GM19467 (cell line): ENCODE results near the gene SPATA4.

ENCODE experiments used
- ATAC-seq: cut with Tn5 transposase; IDR thresholded peaks from one replicate; pipeline ENCODE4 v1.9.1; 2021; ENCODE audit warnings: mild to moderate bottlenecking, moderate library complexity; ENCODE audit not compliant: unreplicated experiment

Gene SPATA4

DNA sequence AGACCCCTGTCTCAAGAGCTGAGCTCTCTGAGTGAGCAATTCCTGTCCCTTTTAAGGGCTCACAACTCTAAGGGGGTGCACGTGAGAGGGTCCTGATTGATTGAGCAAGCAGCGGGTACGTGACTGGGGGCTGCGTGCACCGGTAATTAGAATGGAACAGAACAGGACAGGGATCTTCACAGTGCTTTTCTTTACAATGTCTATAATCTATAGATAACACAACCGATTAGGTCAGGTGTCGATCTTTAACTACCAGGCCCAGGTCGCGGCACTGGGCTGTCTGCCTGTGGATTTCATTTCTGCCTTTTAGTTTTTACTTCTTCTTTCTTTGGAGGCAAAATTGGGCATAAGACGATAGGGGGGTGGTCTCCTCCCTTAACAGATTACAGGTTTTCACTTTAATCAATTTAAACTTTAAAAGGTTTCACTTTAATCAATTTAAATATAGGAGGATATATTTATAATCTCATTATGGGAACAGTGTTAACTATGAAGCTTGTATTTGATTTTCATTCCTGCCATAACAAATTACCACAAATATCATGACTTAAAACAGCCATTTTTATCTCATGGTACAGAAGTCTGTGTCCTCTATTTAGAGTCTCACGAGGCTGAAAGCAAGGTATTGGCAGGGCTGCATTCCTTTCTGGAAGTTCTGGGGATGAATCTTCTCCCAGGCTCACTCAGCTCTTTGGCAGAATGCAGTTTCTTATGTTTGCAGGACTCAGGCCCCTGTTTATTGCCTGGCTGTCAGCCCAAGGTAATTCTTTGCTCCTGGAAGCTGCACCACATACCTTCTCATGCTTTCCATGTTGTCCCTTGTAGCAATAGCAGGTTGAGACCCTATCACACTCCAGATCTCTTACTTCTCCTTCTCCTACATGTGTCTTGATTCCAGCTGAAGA is 5.2 kb downstream of the SPATA4 start:
- ATAC-seq = no peak

DNA sequence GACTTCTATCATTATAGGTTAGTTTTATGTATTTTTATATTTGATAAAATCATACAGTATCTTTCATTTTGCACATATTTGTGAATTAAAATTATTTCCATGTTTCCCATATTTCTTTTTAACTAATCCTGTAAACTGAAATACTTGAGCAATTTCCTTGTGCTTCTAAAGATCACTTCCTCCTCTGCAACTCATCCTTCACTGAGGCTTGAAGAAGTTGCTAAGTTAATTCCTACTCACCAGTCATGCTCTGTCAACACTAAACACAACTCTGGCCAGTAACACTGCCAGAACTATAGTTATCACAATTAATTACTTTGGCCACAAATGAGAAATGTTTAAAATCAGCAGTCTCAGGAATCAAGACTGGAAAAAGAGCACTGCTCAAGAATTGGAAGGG is 6.7 kb downstream of the SPATA4 start:
- ATAC-seq = no peak

GRCh38 chr4:176187624-176188023 is 7.8 kb downstream of the SPATA4 start:
- no peak for ATAC-seq

DNA sequence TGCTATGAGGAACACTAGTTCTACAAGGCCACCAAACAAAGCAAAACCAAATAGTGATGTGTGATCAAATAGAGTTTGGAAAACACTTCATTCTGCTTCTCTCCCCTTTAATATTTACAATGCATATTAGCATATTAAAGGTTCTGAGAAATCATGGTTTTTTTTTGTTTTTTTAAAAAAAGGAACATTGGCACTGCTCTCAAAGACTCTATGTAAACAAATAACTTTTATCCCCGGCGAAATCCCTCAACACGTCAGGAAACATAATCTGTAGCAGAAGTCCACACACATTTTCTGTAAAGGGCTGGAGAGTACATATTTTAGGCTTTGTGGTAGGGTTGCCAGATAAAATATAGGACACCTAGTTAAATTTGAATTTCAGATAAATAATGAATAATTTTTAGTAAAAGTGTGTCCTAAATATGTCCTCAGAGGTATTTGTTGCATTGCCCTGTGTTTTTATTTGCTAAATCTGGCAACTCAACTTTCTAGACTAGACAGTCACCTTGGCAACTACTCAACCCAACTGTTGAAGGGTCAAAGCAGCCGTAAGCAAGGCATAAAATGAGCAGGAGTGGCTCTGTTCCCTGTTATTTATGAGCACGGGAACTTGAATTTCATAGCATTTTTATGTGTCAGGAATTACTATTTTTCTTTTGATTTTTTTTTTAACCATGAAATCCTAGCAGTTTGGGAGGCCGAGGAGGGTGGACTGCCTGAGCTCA is 8.6 kb downstream of the SPATA4 start:
- no peak for ATAC-seq

DNA sequence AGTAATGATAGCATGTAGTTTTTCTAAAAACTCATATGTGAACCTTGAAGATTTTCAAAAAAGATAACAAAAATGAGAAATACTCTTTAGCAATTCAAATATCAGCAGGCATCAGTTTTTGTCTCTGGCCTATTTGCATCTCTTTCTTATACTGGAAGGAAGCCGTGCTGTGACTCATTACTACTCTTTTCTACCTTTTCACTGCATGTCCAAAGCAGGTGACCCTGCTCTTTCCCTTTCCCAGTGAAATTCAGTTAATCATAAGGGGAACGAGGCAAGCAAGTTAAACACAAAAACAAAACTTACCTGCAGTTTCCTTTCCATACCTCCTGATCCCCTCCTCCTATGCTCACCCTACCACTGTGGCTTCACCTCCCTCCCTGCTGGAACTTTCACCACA is 9.3 kb downstream of the SPATA4 start:
- no peak for ATAC-seq

DNA sequence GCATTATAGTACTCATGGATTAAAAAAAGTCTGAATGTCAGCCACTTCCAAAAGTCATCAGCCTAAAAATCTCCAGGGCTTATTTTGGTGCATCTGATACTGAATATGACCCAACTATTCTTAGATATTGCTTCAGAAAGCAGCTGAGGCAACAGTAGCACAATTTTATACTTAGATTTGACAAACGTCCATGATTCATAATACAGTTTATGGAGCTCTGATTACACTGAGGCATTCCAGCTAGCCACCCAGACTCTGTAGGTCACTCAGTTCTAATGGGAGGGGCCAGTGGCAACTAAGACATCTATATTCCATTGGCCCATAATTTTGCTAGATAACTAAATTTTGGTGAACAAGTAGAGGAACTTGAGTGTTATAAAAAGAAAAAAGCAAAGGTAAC is 10.3 kb downstream of the SPATA4 start:
- ATAC-seq = no peak

DNA sequence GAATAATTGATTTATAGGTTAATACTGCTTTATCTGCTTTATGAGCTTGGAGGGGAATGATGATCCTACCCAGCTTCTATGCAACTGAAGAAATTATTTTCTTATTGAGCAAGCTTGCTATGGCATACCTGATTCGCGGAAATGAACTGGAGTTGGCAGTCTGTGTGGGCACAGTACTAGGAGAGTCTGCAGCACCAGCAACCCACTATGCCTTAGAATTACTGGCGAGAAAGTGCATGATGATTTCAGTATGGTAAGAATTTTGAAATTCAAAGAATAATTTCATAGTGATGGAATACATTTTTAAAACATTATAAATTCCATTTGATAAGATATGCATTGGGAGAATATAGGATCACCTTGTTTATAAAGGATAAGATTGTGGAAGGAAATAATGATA is 32.3 kb downstream of the SPATA4 start:
- ATAC-seq = no peak

GRCh38 chr4:176156656-176157055 is 38.7 kb downstream of the SPATA4 start:
- ATAC-seq = no peak

DNA sequence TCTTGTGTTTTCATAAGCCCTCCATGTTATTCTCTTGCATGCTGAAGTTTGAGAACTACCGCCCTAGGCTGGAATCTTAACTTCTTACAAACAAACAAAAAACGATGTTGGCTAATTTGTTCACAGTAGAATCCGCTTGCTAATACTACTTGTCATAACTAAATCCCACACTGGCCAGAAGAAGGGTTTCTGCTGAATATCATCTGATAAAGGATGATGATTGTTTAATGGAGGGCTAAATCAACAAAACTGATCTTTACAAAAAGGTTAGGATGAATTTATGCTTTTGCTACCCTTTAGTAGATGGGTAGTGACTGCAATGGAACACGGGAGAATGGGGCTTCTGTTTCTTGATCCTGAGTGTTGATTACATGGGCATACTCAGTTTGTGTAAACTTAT is 42.3 kb downstream of the SPATA4 start:
- no peak for ATAC-seq

GRCh38 chr4:176150704-176151103 is 44.7 kb downstream of the SPATA4 start:
- no peak for ATAC-seq

DNA sequence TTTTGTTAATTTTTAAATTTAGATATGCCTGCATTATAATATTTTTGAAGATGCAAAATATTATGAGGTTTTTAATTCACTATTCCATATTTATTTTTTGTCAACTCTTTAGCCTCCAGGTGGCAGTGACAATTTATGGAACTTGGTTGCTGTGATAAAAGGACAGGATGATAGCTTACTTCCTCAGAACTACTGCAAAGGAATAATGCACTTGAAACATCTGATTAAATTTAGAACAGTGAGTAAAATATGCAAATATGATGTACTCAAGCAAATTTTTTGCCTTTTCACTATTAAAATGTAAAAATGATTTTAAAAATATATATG is 45.1 kb downstream of the SPATA4 start:
- no peak for ATAC-seq

- no peak for ATAC-seq
Observed at GRCh38 chr4:176149680-176150355, 45.6 kb downstream of the SPATA4 start.

DNA sequence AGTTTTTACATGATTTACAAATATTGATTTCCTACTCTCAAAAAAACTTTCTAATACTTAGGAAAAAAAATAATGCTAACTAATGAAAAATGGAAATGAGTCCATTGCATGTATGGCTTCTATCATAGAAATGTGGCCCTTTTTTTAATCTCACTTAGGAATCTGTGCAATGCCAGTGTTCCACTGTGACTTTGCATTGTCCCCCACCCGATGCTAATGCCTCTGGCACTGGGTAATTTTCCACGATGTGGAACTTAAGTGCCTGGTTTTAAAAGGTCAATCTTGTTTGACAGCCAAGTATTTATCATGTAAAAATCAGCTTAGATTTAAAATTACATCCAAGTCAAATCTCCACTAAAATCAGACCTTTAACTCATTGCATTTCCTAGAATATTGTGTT is 53.1 kb downstream of the SPATA4 start:
- no peak for ATAC-seq

DNA sequence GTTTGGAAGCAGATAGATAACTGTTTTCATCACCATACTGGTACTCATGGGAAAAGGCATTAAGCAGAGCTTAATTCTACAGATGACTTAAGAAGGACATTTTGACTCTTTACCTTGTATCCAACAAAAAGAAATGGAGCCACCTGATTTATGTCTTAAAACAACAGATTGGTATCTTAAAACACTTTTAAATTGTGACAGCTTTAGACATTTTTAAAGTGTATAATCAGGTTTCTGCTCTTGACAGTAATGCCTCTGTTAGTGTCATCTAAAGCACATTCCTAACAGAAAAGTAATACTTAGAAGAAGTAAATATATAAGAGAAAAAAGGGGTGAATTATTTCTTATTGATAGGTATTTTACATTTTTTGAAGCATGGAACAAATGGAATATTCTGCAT is 55.9 kb downstream of the SPATA4 start:
- no peak for ATAC-seq

- no peak for ATAC-seq
Observed at GRCh38 chr4:176137631-176138030, 57.8 kb downstream of the SPATA4 start.

DNA sequence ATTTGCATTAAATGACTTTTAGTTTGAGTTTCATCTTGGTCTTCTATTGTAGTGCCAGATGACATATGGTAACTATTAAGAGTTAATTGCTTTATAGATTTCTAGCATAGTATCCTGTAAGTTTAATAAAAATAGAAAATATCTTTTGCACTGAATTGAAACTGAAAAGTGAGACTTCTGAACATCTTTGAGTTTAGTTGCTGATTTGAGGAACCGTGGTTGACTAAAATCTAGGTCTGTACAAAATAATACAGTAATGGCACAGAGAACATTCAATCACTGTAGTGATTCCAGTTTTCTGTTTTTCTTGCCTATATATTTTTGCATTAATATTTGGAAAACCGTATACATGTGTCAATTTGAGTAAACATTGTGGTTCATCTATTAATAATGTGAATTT is 60.7 kb downstream of the SPATA4 start:
- no peak for ATAC-seq
